Mesendoderm (in vitro differentiated cells): ENCODE results near the gene BOD1L1.

Experiments
- DNase-seq: peaks from one replicate; pipeline ENCODE4 v3.0.0; 2013
- H2AK5ac ChIP-seq: 2 replicates; pipeline ENCODE4 v1.6.1; 2013; ENCODE audit warnings: low read length, inconsistent platforms
- H2BK120ac ChIP-seq: 2 replicates; pipeline ENCODE4 v1.6.1; 2013; ENCODE audit warnings: low read depth, mild to moderate bottlenecking, low read length, moderate library complexity, mixed read lengths
- H2BK15ac ChIP-seq: replicated peaks from 2 replicates; pipeline ENCODE4 v1.6.1; 2013; ENCODE audit warnings: low read depth, mild to moderate bottlenecking, moderate library complexity
- H2BK5ac ChIP-seq: 2 replicates; pipeline ENCODE4 v1.6.1; 2013; ENCODE audit warnings: low read length, inconsistent platforms
- H3K18ac ChIP-seq: 2 replicates; pipeline ENCODE4 v1.6.1; 2013; ENCODE audit warnings: mild to moderate bottlenecking, low read length, mixed read lengths
- H3K23ac ChIP-seq: one replicate; pipeline ENCODE4 v1.6.1; 2013; ENCODE audit warnings: low read length
- H3K27ac ChIP-seq: 2 replicates; pipeline ENCODE4 v1.5.1; 2013; ENCODE audit warnings: low read depth, mild to moderate bottlenecking, inconsistent platforms, low read length, moderate library complexity
- H3K27me3 ChIP-seq: 2 replicates; pipeline ENCODE4 v1.6.1; 2013; ENCODE audit warnings: low read length, control low read depth, mild to moderate bottlenecking, inconsistent platforms; ENCODE audit not compliant: insufficient read depth, poor library complexity
- H3K36me3 ChIP-seq: 2 replicates; pipeline ENCODE4 v1.6.1; 2013; ENCODE audit warnings: low read length, inconsistent platforms; ENCODE audit not compliant: control insufficient read depth, insufficient read depth
- H3K4ac ChIP-seq: one replicate; pipeline ENCODE4 v1.6.1; 2013; ENCODE audit warnings: low read depth, mild to moderate bottlenecking, low read length, moderate library complexity
- H3K4me1 ChIP-seq: 2 replicates; pipeline ENCODE4 v1.6.1; 2013; ENCODE audit warnings: low read depth, low read length, inconsistent platforms; ENCODE audit not compliant: control insufficient read depth
- H3K4me2 ChIP-seq: 2 replicates; pipeline ENCODE4 v1.6.1; 2013; ENCODE audit warnings: low read length
- H3K4me3 ChIP-seq: 2 replicates; pipeline ENCODE4 v1.5.1; 2013; ENCODE audit warnings: mild to moderate bottlenecking, low read length
- H3K56ac ChIP-seq: one replicate; pipeline ENCODE4 v1.6.1; 2013; ENCODE audit warnings: low read length
- H3K79me1 ChIP-seq: 2 replicates; pipeline ENCODE4 v1.6.1; 2013; ENCODE audit warnings: low read length, inconsistent platforms
- H3K79me2 ChIP-seq: 2 replicates; pipeline ENCODE4 v1.6.1; 2013; ENCODE audit warnings: mild to moderate bottlenecking, low read length; ENCODE audit not compliant: control insufficient read depth, insufficient read depth
- H3K9ac ChIP-seq: 2 replicates; pipeline ENCODE4 v1.6.1; 2013; ENCODE audit warnings: low read length, inconsistent platforms
- H4K5ac ChIP-seq: one replicate; pipeline ENCODE4 v1.6.1; 2013; ENCODE audit warnings: low read length
- H4K8ac ChIP-seq: one replicate; pipeline ENCODE4 v1.6.1; 2013; ENCODE audit warnings: low read depth, mild to moderate bottlenecking, control low read depth, low read length, moderate library complexity
- WGBS: extraction: QIAGEN DNeasy Blood & Tissue Kit; methylation state at CpG from one replicate; pipeline ENCODE4 v1.1.7; 2013; ENCODE audit warnings: low lambda C conversion rate, missing lambda C conversion rate; ENCODE audit not compliant: insufficient coverage; ENCODE audit errors: extremely low coverage; 5-methylcytosine and 5-hydroxymethylcytosine counted together

Gene BOD1L1

GRCh38 chr4:13530823-13531624 is 96.5 kb downstream of the BOD1L1 start:
- H3K23ac ChIP-seq = no peak overlapping the region
- H3K79me2 ChIP-seq = no peaks in the 10 kb centered on the region

GRCh38 chr4:13529128-13529919 is 98.2 kb downstream of the BOD1L1 start:
- Histone ChIP-seq H3K4me2 (no peak overlapping the region), H3K27me3 (peaks cover 79% of the 10 kb centered on the region), H3K18ac (no peak overlapping the region), H3K79me1 (no peaks in the 10 kb centered on the region), H3K4ac (no peak overlapping the region), H3K4me3 (no peak overlapping the region), H3K23ac (no peak overlapping the region), H3K9ac (no peak overlapping the region), H2BK15ac (no peak overlapping the region), H3K36me3 (no peaks in the 10 kb centered on the region), H4K5ac (no peak overlapping the region), H4K8ac (no peak overlapping the region), H3K79me2 (no peaks in the 10 kb centered on the region), H3K27ac (no peak overlapping the region), H2BK5ac (no peak overlapping the region), H2AK5ac (no peak overlapping the region), H2BK120ac (no peak overlapping the region), H3K4me1 (peaks cover 3% of the 10 kb centered on the region), H3K56ac (no peak overlapping the region)
- peak; percentile 13 for DNase-seq
- WGBS = no CpG with 5 or more reads among the region's 37 CpGs

More at GRCh38 chr4:13530823-13531624, 96.5 kb downstream of the BOD1L1 start:
- peak overlapping the region; percentile 28 for H3K4me2 ChIP-seq
- no peaks in the 10 kb centered on the region for H3K36me3 ChIP-seq
- peaks cover 4% of the 10 kb centered on the region for H3K4me1 ChIP-seq
- H3K56ac ChIP-seq = peak overlapping the region; percentile 36
- H4K8ac ChIP-seq = no peak overlapping the region
- no peak overlapping the region for H4K5ac ChIP-seq
- no peak overlapping the region for H3K18ac ChIP-seq
- H3K9ac ChIP-seq = no peak overlapping the region
- no peak overlapping the region for H3K4me3 ChIP-seq
- no peak overlapping the region for H3K27ac ChIP-seq
- no peak overlapping the region for H2BK15ac ChIP-seq
- H2AK5ac ChIP-seq = no peak overlapping the region
- H3K4ac ChIP-seq = no peak overlapping the region
- WGBS = no CpG with 5 or more reads among the region's 35 CpGs
- H2BK120ac ChIP-seq = no peak overlapping the region
- H3K27me3 ChIP-seq = peaks cover 79% of the 10 kb centered on the region
- no peak overlapping the region for H2BK5ac ChIP-seq
- peak; percentile 81 for DNase-seq
- H3K79me1 ChIP-seq = no peaks in the 10 kb centered on the region

GRCh38 chr4:13528821-13529127 is 98.8 kb downstream of the BOD1L1 start:
- Histone ChIP-seq H3K4ac (no peak overlapping the region), H3K79me1 (no peaks in the 10 kb centered on the region)

GRCh38 chr4:13527981-13528820 is 99.3 kb downstream of the BOD1L1 start:
- H3K56ac ChIP-seq = no peak overlapping the region
- H3K79me2 ChIP-seq = no peaks in the 10 kb centered on the region
- no peak overlapping the region for H3K27ac ChIP-seq
- H3K27me3 ChIP-seq = peaks cover 79% of the 10 kb centered on the region
- H4K8ac ChIP-seq = no peak overlapping the region
- no peak overlapping the region for H2AK5ac ChIP-seq
- H2BK120ac ChIP-seq = no peak overlapping the region
- H3K23ac ChIP-seq = no peak overlapping the region
- no peak overlapping the region for H4K5ac ChIP-seq
- no peak overlapping the region for H3K9ac ChIP-seq
- no CpG with 5 or more reads among the region's 35 CpGs for WGBS
- H3K79me1 ChIP-seq = no peaks in the 10 kb centered on the region
- no peak overlapping the region for H3K4me3 ChIP-seq
- H3K4me1 ChIP-seq = peaks cover 2% of the 10 kb centered on the region
- DNase-seq = peak; percentile 9
- no peak overlapping the region for H3K18ac ChIP-seq
- H2BK5ac ChIP-seq = no peak overlapping the region
- H3K4ac ChIP-seq = no peak overlapping the region
- no peak overlapping the region for H3K4me2 ChIP-seq
- H3K36me3 ChIP-seq = no peaks in the 10 kb centered on the region
- H2BK15ac ChIP-seq = no peak overlapping the region

More at GRCh38 chr4:13528821-13529127, 98.8 kb downstream of the BOD1L1 start:
- H3K56ac ChIP-seq = no peak overlapping the region
- peaks cover 2% of the 10 kb centered on the region for H3K4me1 ChIP-seq
- H3K4me3 ChIP-seq = no peak overlapping the region
- WGBS = no CpG with 5 or more reads among the region's 5 CpGs
- no peaks in the 10 kb centered on the region for H3K79me2 ChIP-seq
- H2BK5ac ChIP-seq = no peak overlapping the region
- H3K9ac ChIP-seq = no peak overlapping the region
- no peak for DNase-seq
- H2BK120ac ChIP-seq = no peak overlapping the region
- H3K4me2 ChIP-seq = no peak overlapping the region
- H3K27me3 ChIP-seq = peaks cover 79% of the 10 kb centered on the region
- H3K27ac ChIP-seq = no peak overlapping the region
- H2AK5ac ChIP-seq = no peak overlapping the region
- H4K5ac ChIP-seq = no peak overlapping the region
- H3K18ac ChIP-seq = no peak overlapping the region
- H2BK15ac ChIP-seq = no peak overlapping the region
- H3K36me3 ChIP-seq = no peaks in the 10 kb centered on the region
- H3K23ac ChIP-seq = no peak overlapping the region
- H4K8ac ChIP-seq = no peak overlapping the region

GRCh38 chr4:13527192-13527980 is 100.1 kb downstream of the BOD1L1 start:
- no peak overlapping the region for H3K27ac ChIP-seq
- H3K79me1 ChIP-seq = no peaks in the 10 kb centered on the region
- H4K5ac ChIP-seq = no peak overlapping the region
- DNase-seq = no peak
- H3K79me2 ChIP-seq = no peaks in the 10 kb centered on the region
- H3K4me2 ChIP-seq = no peak overlapping the region
- no peak overlapping the region for H3K9ac ChIP-seq
- no peak overlapping the region for H2BK15ac ChIP-seq
- no peak overlapping the region for H2AK5ac ChIP-seq
- peaks cover 2% of the 10 kb centered on the region for H3K4me1 ChIP-seq
- no peak overlapping the region for H4K8ac ChIP-seq
- no peak overlapping the region for H3K4ac ChIP-seq
- peaks cover 78% of the 10 kb centered on the region for H3K27me3 ChIP-seq
- H3K23ac ChIP-seq = no peak overlapping the region
- no peak overlapping the region for H3K4me3 ChIP-seq
- no peaks in the 10 kb centered on the region for H3K36me3 ChIP-seq
- no peak overlapping the region for H2BK120ac ChIP-seq
- no peak overlapping the region for H3K18ac ChIP-seq
- no CpG with 5 or more reads among the region's 46 CpGs for WGBS
- no peak overlapping the region for H2BK5ac ChIP-seq
- H3K56ac ChIP-seq = no peak overlapping the region
